NCI-H774 (cell line): Measurements from ENCODE around the gene KRT33A.
A peak's percentile ranks its signal among the peaks of the same experiment; 100 is the strongest.

Experiments used
- DNase-seq: peaks from one replicate; lab custom pipeline; 2025; lab: John Stamatoyannopoulos, UW

The KRT33A gene

DNA sequence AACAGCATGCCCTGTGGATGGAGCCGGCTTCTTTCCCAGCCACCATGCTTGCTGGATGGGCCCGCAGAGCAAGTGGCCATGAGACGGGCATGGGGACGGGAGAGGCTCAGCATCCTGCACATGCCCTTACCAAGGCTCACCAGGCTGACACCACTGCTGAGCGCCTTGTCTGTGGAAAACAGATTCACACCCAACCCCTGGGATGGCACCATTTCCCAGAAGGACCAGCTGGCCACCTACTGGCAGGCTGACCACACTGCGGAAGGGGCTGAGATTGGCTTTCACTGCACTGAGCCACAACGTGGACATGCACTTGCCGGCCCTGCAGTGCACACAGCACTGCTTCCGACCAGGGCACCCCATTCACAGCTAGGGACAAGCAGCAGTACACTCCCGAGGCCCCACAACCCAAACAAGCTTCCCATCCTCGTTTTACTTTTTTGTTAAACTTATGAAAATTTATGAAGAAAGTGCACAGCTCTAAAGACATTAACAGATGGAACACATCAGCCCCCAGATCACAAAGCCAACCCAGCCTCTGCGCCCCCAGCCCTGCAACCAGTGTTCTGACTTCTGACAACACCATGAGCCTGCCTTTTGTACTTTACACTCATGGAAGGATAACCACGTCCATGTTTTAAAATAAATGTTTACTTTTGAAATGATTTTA, 21.2 kb downstream of the KRT33A start:
- DNase-seq: peak; percentile 63

DNA sequence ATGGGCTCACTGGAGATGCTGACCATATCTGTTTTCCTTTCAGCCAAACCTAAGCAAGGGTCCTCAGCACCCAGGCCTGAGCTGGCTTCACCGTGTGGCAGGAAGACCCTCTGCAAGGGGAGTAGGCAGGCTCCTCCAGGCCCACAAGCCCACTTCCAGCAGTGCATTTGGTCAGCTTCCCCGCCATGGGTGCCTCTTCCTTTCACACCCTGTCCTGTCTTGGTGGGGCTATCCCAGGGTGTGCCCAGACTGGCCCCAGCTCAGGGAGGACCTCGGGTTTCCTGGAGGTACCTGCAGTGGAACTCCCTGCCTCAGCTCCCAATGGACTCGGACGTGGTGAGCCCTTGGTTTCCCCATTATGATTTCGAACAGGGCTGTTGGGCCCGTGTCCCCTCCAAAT, 22.4 kb downstream of the KRT33A start:
- DNase-seq: no peak

DNA sequence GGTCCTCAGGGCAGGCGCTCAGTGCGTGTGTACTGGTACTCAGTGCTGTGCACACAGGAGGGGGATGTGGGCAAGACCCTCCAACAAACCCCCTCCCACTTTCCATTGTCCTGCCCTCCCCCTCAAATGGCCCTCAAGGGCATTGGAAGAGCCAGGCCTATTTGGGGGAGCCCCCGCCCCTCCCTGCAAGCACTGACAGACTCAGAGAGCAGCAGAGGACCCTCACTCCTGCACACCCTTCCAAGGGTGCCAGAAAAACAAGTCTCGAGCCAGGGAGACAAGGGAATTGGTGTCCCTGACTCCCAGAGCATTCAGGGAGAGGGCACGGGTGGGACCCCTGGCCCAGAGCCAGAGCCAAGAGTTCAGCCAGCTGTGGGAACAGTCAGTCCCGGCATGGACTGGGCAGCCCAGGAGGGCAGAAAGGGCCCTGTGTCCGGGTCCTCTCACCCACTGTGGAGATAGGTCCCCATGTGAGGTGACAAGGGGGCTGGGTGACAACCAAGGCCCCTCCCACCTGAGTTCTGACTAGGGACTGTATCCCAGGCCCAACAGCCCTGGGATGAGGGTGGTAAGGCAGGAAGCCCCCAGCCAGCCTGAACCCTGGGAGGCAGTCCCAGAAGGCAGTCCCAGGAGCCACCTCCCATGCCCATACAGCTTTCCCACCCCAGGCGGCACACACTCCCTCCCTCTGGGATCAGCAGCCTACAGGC, 23.1 kb downstream of the KRT33A start:
- DNase-seq: no peak

GRCh38 chr17:41326173-41327145, 24.2 kb downstream of the KRT33A start:
- no peak for DNase-seq

DNA sequence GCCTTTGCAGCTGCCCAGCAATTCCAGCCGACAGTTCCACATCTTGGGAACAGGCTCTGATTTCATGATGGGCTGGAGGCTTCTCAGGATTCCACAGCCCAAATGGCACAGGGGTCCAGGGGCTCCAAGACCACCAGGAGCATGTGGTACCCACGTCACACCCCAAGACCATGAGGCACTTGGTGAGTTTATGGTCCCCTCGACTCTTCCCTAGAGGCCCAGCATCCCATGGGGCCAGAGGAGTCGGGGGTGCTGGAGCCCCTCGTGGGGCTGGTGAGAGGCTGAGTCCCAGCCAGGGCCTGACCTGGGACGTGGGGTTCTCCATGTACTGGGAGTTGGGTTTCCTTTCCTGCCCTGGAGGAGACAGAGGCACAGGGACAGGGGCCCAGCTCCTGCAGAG, 25.0 kb downstream of the KRT33A start:
- DNase-seq: no peak

- DNase-seq: no peak
Measured at GRCh38 chr17:41325126-41325525, 25.5 kb downstream of the KRT33A start.

DNA sequence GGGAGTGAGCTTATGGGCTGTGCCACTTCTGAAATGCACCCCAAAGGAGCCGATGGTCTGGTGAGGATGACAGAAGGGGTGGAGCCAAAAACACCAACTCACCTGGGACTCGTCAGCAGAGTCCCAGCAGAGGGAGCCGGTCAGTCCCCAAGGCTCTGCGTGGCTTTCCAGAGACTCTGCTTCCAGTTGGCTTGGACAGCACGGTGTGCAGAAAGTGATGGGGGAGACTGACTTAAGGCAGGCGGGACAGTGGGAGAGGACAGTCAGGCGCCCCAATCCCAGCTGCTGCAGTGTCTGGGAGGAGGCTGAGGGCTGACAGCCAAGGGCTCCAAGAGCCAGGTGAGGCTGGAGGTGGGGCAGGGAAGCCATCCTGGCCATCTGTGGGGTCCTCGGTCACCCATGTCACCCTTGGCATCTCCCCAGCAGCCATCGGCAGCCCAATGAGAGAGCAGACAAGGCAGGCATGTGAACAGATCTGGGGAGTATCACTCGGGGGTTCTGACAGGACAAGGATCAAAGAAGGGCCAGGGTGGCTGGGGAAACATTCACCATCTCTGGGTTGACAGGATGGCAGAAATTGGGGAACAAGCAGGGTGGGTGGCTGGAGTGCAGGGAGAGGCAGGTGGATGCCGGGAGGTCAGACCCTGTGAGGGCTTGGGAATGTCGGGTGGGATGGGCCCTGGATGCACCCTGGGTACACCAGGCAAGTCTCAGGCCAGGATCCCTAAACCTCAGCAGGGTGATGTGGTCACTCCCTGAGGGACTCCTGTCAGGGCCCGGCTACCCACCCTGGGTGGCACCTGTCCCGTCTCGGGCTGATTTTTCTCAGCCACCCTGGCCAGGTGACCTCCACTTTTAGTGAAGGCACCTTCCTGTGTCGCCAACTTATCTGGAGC, 26.2 kb downstream of the KRT33A start:
- peak; percentile 38 for DNase-seq

GRCh38 chr17:41322903-41323895, 27.4 kb downstream of the KRT33A start:
- DNase-seq: no peak

GRCh38 chr17:41322094-41322902, 28.3 kb downstream of the KRT33A start:
- peak; percentile 61 for DNase-seq

- no peak for DNase-seq
Measured at GRCh38 chr17:41318231-41318630, 32.4 kb downstream of the KRT33A start.

GRCh38 chr17:41315814-41316445, 34.7 kb downstream of the KRT33A start:
- DNase-seq: no peak

DNA sequence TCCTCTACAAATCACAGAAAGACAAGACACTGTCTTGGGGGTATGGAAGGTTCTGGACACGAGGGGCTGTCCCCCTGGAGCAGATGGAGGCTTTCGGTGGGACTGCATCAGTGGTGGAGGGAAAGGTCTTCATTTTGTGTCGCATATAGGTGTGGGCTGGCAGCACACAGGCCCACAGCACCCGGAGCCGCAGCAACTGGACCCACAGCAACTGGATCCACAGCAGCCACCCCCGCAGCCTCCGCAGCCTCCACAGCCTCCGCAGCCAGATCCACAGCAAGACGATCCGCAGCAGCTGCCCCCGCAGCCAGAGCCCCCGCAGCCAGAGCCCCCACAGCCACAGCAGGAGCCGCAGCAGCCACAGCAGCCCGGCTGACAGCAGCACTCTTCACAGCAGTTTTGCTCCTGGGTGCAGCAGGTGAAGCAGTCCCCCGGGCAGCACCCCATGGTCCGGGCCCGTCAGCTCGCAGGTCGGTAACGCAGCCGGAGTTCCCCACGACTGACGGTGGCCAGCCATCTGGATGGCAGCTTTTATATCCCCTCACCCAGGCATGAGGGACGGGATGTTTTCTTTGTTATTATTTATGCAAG, 35.3 kb downstream of the KRT33A start, which contains the start of gene KRTAP17-1:
Gene KRTAP17-1, minus strand, starts transcription at position 507 of the 591 bp plus-strand sequence. Its CDS starts 60 bp downstream, at position 447.
- DNase-seq: no peak

- no peak for DNase-seq
Measured at GRCh38 chr17:41311111-41311510, 39.5 kb downstream of the KRT33A start.

GRCh38 chr17:41308918-41309359, 41.7 kb downstream of the KRT33A start, which contains the start of gene KRTAP16-1:
Gene KRTAP16-1 (minus strand): TSS chr17:41309309. CDS start chr17:41309253, 56 bp downstream.
- DNase-seq: no peak

GRCh38 chr17:41308251-41308917, 42.2 kb downstream of the KRT33A start:
- DNase-seq: peak; percentile 85

DNA sequence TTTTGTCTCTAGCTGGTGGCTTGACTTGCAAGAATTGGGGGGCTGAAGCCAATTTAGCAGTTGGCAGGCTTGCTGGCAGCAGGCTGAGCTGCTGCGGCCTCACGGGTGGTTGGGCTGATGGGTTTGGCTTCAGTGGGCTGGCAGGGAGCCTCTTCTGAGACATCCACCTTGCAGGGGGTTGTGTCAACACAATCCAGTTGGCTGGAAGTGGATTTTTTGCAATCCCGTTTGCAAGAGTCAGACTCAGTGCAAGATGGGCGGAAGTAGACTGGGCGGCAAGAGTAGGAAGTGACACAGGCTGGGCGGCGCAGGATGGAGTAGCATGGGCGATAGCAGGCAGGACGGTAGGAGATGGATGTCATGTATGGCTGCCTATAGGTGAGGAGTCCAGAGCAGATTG, 43.0 kb downstream of the KRT33A start:
- no peak for DNase-seq

GRCh38 chr17:41304091-41304490, 46.5 kb downstream of the KRT33A start:
- no peak for DNase-seq

GRCh38 chr17:41302981-41303380, 47.6 kb downstream of the KRT33A start:
- DNase-seq: no peak
